Osteoblast (primary cell): ENCODE results near the gene OR8K1. TPM values are rescaled to one million over a fixed set of nuclear protein-coding genes. Genes with fewer than 3 reads are reported as not detected.
A peak's percentile ranks its signal among the peaks of the same experiment; 100 is the strongest.

ENCODE experiments used
- DNase-seq: peaks from one replicate; pipeline ENCODE4 v3.0.0; 2011; ENCODE audit warnings: low spot score, mixed read lengths; ENCODE audit not compliant: insufficient read length; ENCODE audit errors: missing footprints
- H2AFZ ChIP-seq: 2 replicates; pipeline ENCODE4 v1.6.0; 2011; ENCODE audit warnings: mild to moderate bottlenecking, low read length
- H3K27ac ChIP-seq: 2 replicates; pipeline ENCODE4 v1.5.1; 2011; ENCODE audit warnings: mild to moderate bottlenecking, low read depth, low read length, moderate library complexity
- H3K27me3 ChIP-seq: 2 replicates; pipeline ENCODE4 v1.6.0; 2012; ENCODE audit warnings: mild to moderate bottlenecking, control low read depth, inconsistent platforms, low read length, moderate library complexity; ENCODE audit not compliant: insufficient read depth
- H3K36me3 ChIP-seq: 2 replicates; pipeline ENCODE4 v1.5.1; 2011; ENCODE audit warnings: mild to moderate bottlenecking, low read length, control low read depth, moderate library complexity; ENCODE audit not compliant: insufficient read depth
- H3K4me1 ChIP-seq: 2 replicates; pipeline ENCODE4 v1.5.1; 2011; ENCODE audit warnings: mild to moderate bottlenecking, low read length, control low read depth, moderate library complexity; ENCODE audit not compliant: insufficient read depth
- H3K4me2 ChIP-seq: 2 replicates; pipeline ENCODE4 v1.6.0; 2011; ENCODE audit warnings: mild to moderate bottlenecking, low read length; ENCODE audit not compliant: insufficient read depth
- H3K4me3 ChIP-seq: fragments of 200-600 bp; sonication (generic); 3 replicates; pipeline ENCODE4 v1.5.1; 2012; ENCODE audit warnings: mild to moderate bottlenecking, low read length, inconsistent platforms; ENCODE audit not compliant: insufficient read depth
- H3K79me2 ChIP-seq: 2 replicates; pipeline ENCODE4 v1.6.0; 2012; ENCODE audit warnings: mild to moderate bottlenecking, low read length, control low read depth, inconsistent platforms; ENCODE audit not compliant: insufficient read depth
- H3K9me3 ChIP-seq: 2 replicates; pipeline ENCODE4 v1.5.1; 2011; ENCODE audit warnings: low read depth, low read length, control low read depth
- H4K20me1 ChIP-seq: 2 replicates; pipeline ENCODE4 v1.6.0; 2012; ENCODE audit warnings: mild to moderate bottlenecking, low read length, control low read depth; ENCODE audit not compliant: insufficient read depth
- CTCF ChIP-seq: IDR thresholded peaks from 2 replicates; pipeline ENCODE4 v1.5.1; 2011; ENCODE audit warnings: mild to moderate bottlenecking, low read depth, low read length, moderate library complexity; ENCODE audit errors: extremely low read depth
- total RNA-seq: library from RNA; depleted of rRNA; stranded (reverse); fragments of >200 nt; gene quantifications from 2 replicates; pipeline ENCODE4 v1.2.3, GENCODE V29; 2012

OR8K1 gene
- total RNA-seq = not detected in 2 replicates

- H3K27ac ChIP-seq = no peak within 1 kb of the TSS
- no peak within 1 kb of the TSS for H2AFZ ChIP-seq
- H3K4me1 ChIP-seq = no peaks in the 10 kb centered on the region
- H3K27me3 ChIP-seq = no peaks in the 10 kb centered on the region
- no peaks in the 10 kb centered on the region for H3K9me3 ChIP-seq
- H3K4me3 ChIP-seq = no peak within 1 kb of the TSS
- TF ChIP-seq CTCF = no peak
- no peaks in the 10 kb centered on the region for H3K36me3 ChIP-seq
- H3K79me2 ChIP-seq = no peaks in the 10 kb centered on the region
- DNase-seq = no peak
- H3K4me2 ChIP-seq = no peak within 1 kb of the TSS
- no peaks in the 10 kb centered on the region for H4K20me1 ChIP-seq
Observed at GRCh38 chr11:56345739-56346138, at the start of gene OR8K1. Gene OR8K1 (plus strand): TSS chr11:56346039. CDS start chr11:56346039, 0 bp downstream.

GRCh38 chr11:56296898-56297297 lies 48.9 kb upstream of the OR8K1 start:
- Histone ChIP-seq H3K4me1 (no peaks in the 10 kb centered on the region), H3K36me3 (no peaks in the 10 kb centered on the region), H3K27ac (no peak overlapping the region), H3K27me3 (no peaks in the 10 kb centered on the region), H4K20me1 (no peaks in the 10 kb centered on the region), H3K4me2 (no peak overlapping the region), H3K79me2 (no peaks in the 10 kb centered on the region), H3K4me3 (no peak overlapping the region), H2AFZ (no peak overlapping the region), H3K9me3 (no peaks in the 10 kb centered on the region)
- no peak for DNase-seq
- no peak for TF ChIP-seq CTCF

- peak; percentile 68 for DNase-seq
- Histone ChIP-seq H3K36me3 (no peaks in the 10 kb centered on the region), H3K9me3 (peaks cover 6% of the 10 kb centered on the region), H3K4me3 (no peak overlapping the region), H2AFZ (no peak overlapping the region), H4K20me1 (no peaks in the 10 kb centered on the region), H3K79me2 (no peaks in the 10 kb centered on the region), H3K27ac (no peak overlapping the region), H3K4me2 (no peak overlapping the region), H3K4me1 (no peaks in the 10 kb centered on the region), H3K27me3 (no peaks in the 10 kb centered on the region)
- TF ChIP-seq CTCF = no peak
Observed at GRCh38 chr11:56307836-56308235, 38.0 kb upstream of the OR8K1 start.

- Histone ChIP-seq H3K4me1 (no peaks in the 10 kb centered on the region), H3K4me2 (no peak within 1 kb of the TSS), H4K20me1 (no peaks in the 10 kb centered on the region), H3K27ac (no peak within 1 kb of the TSS), H3K36me3 (no peaks in the 10 kb centered on the region), H3K4me3 (no peak within 1 kb of the TSS), H3K79me2 (no peaks in the 10 kb centered on the region), H2AFZ (no peak within 1 kb of the TSS), H3K27me3 (no peaks in the 10 kb centered on the region), H3K9me3 (no peaks in the 10 kb centered on the region)
- no peak for TF ChIP-seq CTCF
- DNase-seq = no peak
Observed at GRCh38 chr11:56314844-56315243, 31.0 kb upstream of the OR8K1 start, which contains the start of gene OR8K3. Gene OR8K3 (plus strand): TSS chr11:56315144. CDS start chr11:56318307, 3,163 bp downstream.
